Stimulated activated CD4-positive, alpha-beta T cell treated with anti-CD3 and anti-CD28 coated beads, Interleukin-1b, Interleukin-23, amount 100 ng/mL, for 1 hour (primary cell): ENCODE data around the gene RUSF1.
"Not testable (repeated sequence)": the region's sequence is repeated elsewhere in the genome, so short reads cannot be mapped to it uniquely, and the experiment has no call there.

Experiments
- DNase-seq, 2 donors: peaks; one replicate each; pipeline ENCODE4 v3.0.0-alpha.2; 2020; ENCODE audit warnings: low read depth in 2 of 2

RUSF1 gene

GRCh38 chr16:31487071-31487719 lies 21.0 kb downstream of the RUSF1 start:
- no peak for DNase-seq

- no peak for DNase-seq
Observed at GRCh38 chr16:31486045-31486444, 22.1 kb downstream of the RUSF1 start.

GRCh38 chr16:31485571-31485970 lies 22.6 kb downstream of the RUSF1 start:
- DNase-seq: no peak

GRCh38 chr16:31484491-31485171 lies 23.6 kb downstream of the RUSF1 start:
- DNase-seq: no peak

GRCh38 chr16:31484048-31484447 lies 24.1 kb downstream of the RUSF1 start:
- not testable (repeated sequence) for DNase-seq

GRCh38 chr16:31483081-31483480 lies 25.1 kb downstream of the RUSF1 start, which contains the start of gene SLC5A2:
Gene SLC5A2, plus strand, starts transcription at chr16:31483123. Its CDS starts 14 bp downstream, at chr16:31483137.
- DNase-seq: no peak

- no peak for DNase-seq
Observed at GRCh38 chr16:31480851-31481536, 27.2 kb downstream of the RUSF1 start.

GRCh38 chr16:31479751-31480150 lies 28.4 kb downstream of the RUSF1 start:
- no peak for DNase-seq

- no peak for DNase-seq
Observed at GRCh38 chr16:31478956-31479355, 29.2 kb downstream of the RUSF1 start.

GRCh38 chr16:31477220-31478216 lies 30.7 kb downstream of the RUSF1 start:
- no peak for DNase-seq

GRCh38 chr16:31476303-31477219 lies 31.6 kb downstream of the RUSF1 start:
- peak; percentile 78 to 87 for DNase-seq

- DNase-seq: no peak
Observed at GRCh38 chr16:31475946-31476302, 32.3 kb downstream of the RUSF1 start.

GRCh38 chr16:31474773-31475738 lies 33.1 kb downstream of the RUSF1 start:
- no peak for DNase-seq

- no peak for DNase-seq
Observed at GRCh38 chr16:31474173-31474714, 33.9 kb downstream of the RUSF1 start.

- no peak for DNase-seq
Observed at GRCh38 chr16:31473264-31473984, 34.8 kb downstream of the RUSF1 start.

- no peak for DNase-seq
Observed at GRCh38 chr16:31472709-31473203, 35.4 kb downstream of the RUSF1 start.

GRCh38 chr16:31471875-31472708 lies 36.1 kb downstream of the RUSF1 start, which contains the start of gene TGFB1I1:
Gene TGFB1I1, plus strand, starts transcription at chr16:31472152. Its CDS starts 37 bp downstream, at chr16:31472189.
- no peak for DNase-seq
